ENCODE measurements around the gene RAP1A.

Gene RAP1A

DNA sequence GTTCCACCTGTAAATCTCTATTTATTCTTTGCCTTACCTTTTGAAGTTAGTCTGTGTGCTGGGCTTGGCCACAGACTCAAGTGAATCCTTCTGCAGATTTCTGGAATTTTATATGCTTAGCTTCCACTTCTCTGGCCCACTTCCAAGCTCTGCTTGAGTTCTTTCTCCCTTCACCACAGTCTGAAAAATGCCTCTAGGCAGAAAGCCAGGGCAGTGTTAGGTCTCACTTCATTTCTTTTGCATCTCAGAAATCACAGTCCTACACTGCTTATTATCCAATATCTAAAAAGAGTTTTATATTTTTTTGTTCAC is 70.7 kb downstream of the RAP1A start:
- Histone ChIP-seq H3K27ac (ENCODE audit: low read depth, low read length, poor library complexity, severe bottlenecking) (no peak overlapping the region), H3K4me3 (ENCODE audit: low read depth, low read length, poor library complexity, severe bottlenecking) (no peak overlapping the region), H3K27me3 (ENCODE audit: insufficient read depth, low read length) (no peaks in the 10 kb centered on the region), H3K4me2 (ENCODE audit: low read length) (no peak overlapping the region), H2AFZ (ENCODE audit: low read length) (no peak overlapping the region), H3K9ac (ENCODE audit: low read length) (no peak overlapping the region), H4K20me1 (ENCODE audit: insufficient read depth, low read length) (no peaks in the 10 kb centered on the region), H3K4me1 (ENCODE audit: insufficient read depth, low read length, severe bottlenecking) (peaks cover 10% of the 10 kb centered on the region), H3F3A (ENCODE audit: insufficient read depth, low read length) (no peaks in the 10 kb centered on the region), H3K9me2 (ENCODE audit: low read depth, low read length) (no peaks in the 10 kb centered on the region), H3K36me3 (ENCODE audit: insufficient read depth, low read length) (peaks cover 28% of the 10 kb centered on the region), H3K79me2 (ENCODE audit: insufficient read depth, low read length) (no peaks in the 10 kb centered on the region), H3K9me3 (ENCODE audit: low read length) (no peaks in the 10 kb centered on the region)
- no peak for TF ChIP-seq EZH2 (IDR thresholded peaks at IDR 0.05; ENCODE audit: borderline replicate concordance, low read length)
- TF ChIP-seq, protein P1, sequence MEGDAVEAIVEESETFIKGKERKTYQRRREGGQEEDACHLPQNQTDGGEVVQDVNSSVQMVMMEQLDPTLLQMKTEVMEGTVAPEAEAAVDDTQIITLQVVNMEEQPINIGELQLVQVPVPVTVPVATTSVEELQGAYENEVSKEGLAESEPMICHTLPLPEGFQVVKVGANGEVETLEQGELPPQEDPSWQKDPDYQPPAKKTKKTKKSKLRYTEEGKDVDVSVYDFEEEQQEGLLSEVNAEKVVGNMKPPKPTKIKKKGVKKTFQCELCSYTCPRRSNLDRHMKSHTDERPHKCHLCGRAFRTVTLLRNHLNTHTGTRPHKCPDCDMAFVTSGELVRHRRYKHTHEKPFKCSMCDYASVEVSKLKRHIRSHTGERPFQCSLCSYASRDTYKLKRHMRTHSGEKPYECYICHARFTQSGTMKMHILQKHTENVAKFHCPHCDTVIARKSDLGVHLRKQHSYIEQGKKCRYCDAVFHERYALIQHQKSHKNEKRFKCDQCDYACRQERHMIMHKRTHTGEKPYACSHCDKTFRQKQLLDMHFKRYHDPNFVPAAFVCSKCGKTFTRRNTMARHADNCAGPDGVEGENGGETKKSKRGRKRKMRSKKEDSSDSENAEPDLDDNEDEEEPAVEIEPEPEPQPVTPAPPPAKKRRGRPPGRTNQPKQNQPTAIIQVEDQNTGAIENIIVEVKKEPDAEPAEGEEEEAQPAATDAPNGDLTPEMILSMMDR (IDR thresholded peaks at IDR 0.05; ENCODE audit: low read length): no peak

DNA sequence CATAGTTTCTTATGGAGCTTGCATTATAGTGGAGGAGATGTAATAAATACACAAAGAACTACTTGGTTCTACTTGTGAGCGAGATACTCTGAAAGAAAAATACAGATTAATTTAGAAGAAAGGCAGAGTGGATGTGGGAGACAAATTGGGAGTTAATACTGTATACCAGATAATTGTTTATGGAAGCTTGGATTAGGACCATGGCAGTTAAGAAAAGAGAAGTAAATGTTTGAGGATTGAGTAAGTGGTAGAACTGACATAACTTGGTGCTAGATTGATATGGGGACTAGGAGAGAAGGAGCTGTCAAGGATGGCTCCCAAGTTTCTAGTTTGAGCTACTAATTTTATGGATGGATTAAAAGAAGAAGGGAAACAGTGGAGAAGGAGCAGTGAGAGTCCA is 72.3 kb downstream of the RAP1A start:
- Histone ChIP-seq H2AFZ (ENCODE audit: low read length) (no peak overlapping the region), H3K27ac (ENCODE audit: low read depth, low read length, poor library complexity, severe bottlenecking) (no peak overlapping the region), H3K36me3 (ENCODE audit: insufficient read depth, low read length) (peaks cover 45% of the 10 kb centered on the region), H3K9me3 (ENCODE audit: low read length) (no peaks in the 10 kb centered on the region), H3K9me2 (ENCODE audit: low read depth, low read length) (no peaks in the 10 kb centered on the region), H4K20me1 (ENCODE audit: insufficient read depth, low read length) (no peaks in the 10 kb centered on the region), H3F3A (ENCODE audit: insufficient read depth, low read length) (no peaks in the 10 kb centered on the region), H3K9ac (ENCODE audit: low read length) (no peak overlapping the region), H3K79me2 (ENCODE audit: insufficient read depth, low read length) (no peaks in the 10 kb centered on the region), H3K4me2 (ENCODE audit: low read length) (no peak overlapping the region), H3K4me3 (ENCODE audit: low read depth, low read length, poor library complexity, severe bottlenecking) (no peak overlapping the region), H3K4me1 (ENCODE audit: insufficient read depth, low read length, severe bottlenecking) (peaks cover 10% of the 10 kb centered on the region), H3K27me3 (ENCODE audit: insufficient read depth, low read length) (no peaks in the 10 kb centered on the region)
- TF ChIP-seq, protein P1 (IDR thresholded peaks at IDR 0.05; ENCODE audit: low read length): no peak
- TF ChIP-seq EZH2 (IDR thresholded peaks at IDR 0.05; ENCODE audit: borderline replicate concordance, low read length): no peak

DNA sequence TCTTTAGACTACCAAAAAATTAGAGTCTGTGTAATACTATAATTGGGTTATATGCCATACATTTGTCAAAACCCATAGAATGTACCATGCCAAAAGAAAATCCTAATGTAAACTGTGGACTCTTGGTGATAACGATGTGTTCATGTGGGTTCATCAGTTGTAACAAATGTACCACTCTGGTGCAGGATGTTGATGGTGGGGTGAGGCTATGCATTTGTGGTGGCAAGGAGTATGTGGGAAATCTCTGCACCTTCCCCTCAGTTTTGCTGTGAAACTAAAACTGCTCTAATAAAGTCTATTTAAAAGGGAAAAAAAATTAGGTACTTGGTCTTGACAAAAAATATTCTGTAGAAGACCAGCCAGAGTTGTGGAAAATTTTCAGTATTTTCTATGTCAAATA is 76.2 kb downstream of the RAP1A start:
- Histone ChIP-seq H3K4me1 (ENCODE audit: insufficient read depth, low read length, severe bottlenecking) (no peaks in the 10 kb centered on the region), H3K79me2 (ENCODE audit: insufficient read depth, low read length) (no peaks in the 10 kb centered on the region), H4K20me1 (ENCODE audit: insufficient read depth, low read length) (no peaks in the 10 kb centered on the region), H3K9ac (ENCODE audit: low read length) (no peak overlapping the region), H3K9me2 (ENCODE audit: low read depth, low read length) (no peaks in the 10 kb centered on the region), H3K36me3 (ENCODE audit: insufficient read depth, low read length) (peaks cover 80% of the 10 kb centered on the region), H3K9me3 (ENCODE audit: low read length) (no peaks in the 10 kb centered on the region), H2AFZ (ENCODE audit: low read length) (no peak overlapping the region), H3K4me2 (ENCODE audit: low read length) (no peak overlapping the region), H3F3A (ENCODE audit: insufficient read depth, low read length) (no peaks in the 10 kb centered on the region), H3K27ac (ENCODE audit: low read depth, low read length, poor library complexity, severe bottlenecking) (no peak overlapping the region), H3K4me3 (ENCODE audit: low read depth, low read length, poor library complexity, severe bottlenecking) (no peak overlapping the region), H3K27me3 (ENCODE audit: insufficient read depth, low read length) (no peaks in the 10 kb centered on the region)
- TF ChIP-seq, protein P1 (IDR thresholded peaks at IDR 0.05; ENCODE audit: low read length): no peak
- no peak for TF ChIP-seq EZH2 (IDR thresholded peaks at IDR 0.05; ENCODE audit: borderline replicate concordance, low read length)

All from OCI-LY1 (cell line).